K562 (cell line): ENCODE measurements around the gene E2F7. TPM values are rescaled to one million over a fixed set of nuclear protein-coding genes. Genes with fewer than 3 reads are reported as not detected.

Experiments used
- ATAC-seq: fragments of 200-7000 bp; cut with Tn5 transposase; 3 replicates; pipeline ENCODE4 v1.9.1; 2020; ENCODE audit warnings: moderate library complexity
- BruUV-seq: library from RNA; stranded (reverse); fragments of 400-500 nt; replicated peaks from 2 replicates; lab custom pipeline; 2021; lab: Mats Ljungman, UMichigan
- CTCF ChIA-PET: fragments of 300-600 bp; formaldehyde crosslinking; extraction: SDS; loops from one replicate; lab custom pipeline; 2021; ENCODE audit warnings: low intra/inter-chr PET ratio; lab: Yijun Ruan, JAX
- POLR2A ChIA-PET: fragments of 300-600, 350-650 bp; sonication (Branson Sonifier 250); formaldehyde crosslinking; extraction: SDS; loops from one replicate; lab custom pipeline; 2021; ENCODE audit warnings: antibody characterized with exemption, inconsistent platforms; lab: Yijun Ruan, JAX
- DNase-seq, 4 experiments: peaks; one replicate each; pipeline versions ENCODE4 v3.0.0 to v3.0.0-alpha.2; 2011 to 2018; ENCODE audit warnings: low spot score in 3 of 4, mixed read lengths in 3 of 4; ENCODE audit errors: extremely low read depth in 1 of 4
- FAIRE-seq: peaks from 2 replicates; lab custom pipeline; 2011; peaks lifted over from hg19 to GRCh38; lab: Jason Lieb, UNC
- H2AFZ ChIP-seq: 2 replicates; pipeline ENCODE4 v1.6.0; 2011; ENCODE audit warnings: low read depth, low read length, control low read depth, inconsistent platforms
- H3K27ac ChIP-seq: fragments of 200-600 bp; 3 replicates; pipeline ENCODE4 v1.8.0; 2011; ENCODE audit warnings: low read depth, mild to moderate bottlenecking, control low read depth, inconsistent platforms, low read length, moderate library complexity, mixed read lengths; ENCODE audit errors: extremely low read depth
- H3K27me3 ChIP-seq, 2 experiments: fragments of 300-600 bp in 1 of 2; 2 replicates in 1 of 2; 3 replicates in 1 of 2; pipeline versions ENCODE4 v1.6.0 to v1.8.0; 2011; ENCODE audit warnings: inconsistent platforms in 2 of 2, low read length in 2 of 2, mild to moderate bottlenecking in 1 of 2, mixed read lengths in 1 of 2, moderate library complexity in 1 of 2; ENCODE audit not compliant: control insufficient read depth in 2 of 2, insufficient read depth in 2 of 2
- H3K36me3 ChIP-seq: fragments of 300-600 bp; 3 replicates; pipeline ENCODE4 v1.8.0; 2011; ENCODE audit warnings: mild to moderate bottlenecking, low read length, inconsistent platforms; ENCODE audit not compliant: control insufficient read depth, insufficient read depth
- H3K4me1 ChIP-seq, 2 experiments: fragments of 200-600 bp in 1 of 2; replicated peaks in 1 of 2; 2 replicates in 1 of 2; 3 replicates in 1 of 2; pipeline versions ENCODE4 v1.5.1 to v1.8.0; 2011; ENCODE audit warnings: inconsistent platforms in 2 of 2, low read length in 2 of 2, mild to moderate bottlenecking in 1 of 2, mixed read lengths in 1 of 2, moderate library complexity in 1 of 2; ENCODE audit not compliant: control insufficient read depth in 2 of 2, insufficient read depth in 2 of 2
- H3K4me2 ChIP-seq: 2 replicates; pipeline ENCODE4 v1.6.1; 2011; ENCODE audit warnings: low read length, control low read depth, inconsistent platforms, mixed read lengths; ENCODE audit not compliant: insufficient read depth
- H3K4me3 ChIP-seq: fragments of 200-600 bp; sonication (generic), shearing (Covaris generic); 2 replicates; pipeline ENCODE4 v1.5.1; 2016; ENCODE audit warnings: control low read depth, inconsistent platforms
- H3K79me2 ChIP-seq: fragments of 200-600 bp; 3 replicates; pipeline ENCODE4 v1.8.0; 2011; ENCODE audit warnings: low read length, inconsistent platforms; ENCODE audit not compliant: control insufficient read depth, insufficient read depth
- H3K9ac ChIP-seq, 2 experiments: 2 replicates each; pipeline versions ENCODE4 v1.6.0 to v1.6.1; 2011; ENCODE audit warnings: low read depth in 2 of 2, low read length in 2 of 2, control low read depth in 1 of 2, inconsistent platforms in 1 of 2, mild to moderate bottlenecking in 1 of 2, mixed read lengths in 1 of 2; ENCODE audit not compliant: insufficient read depth in 1 of 2
- H3K9me1 ChIP-seq: one replicate; pipeline ENCODE4 v1.6.0; 2011; ENCODE audit warnings: inconsistent platforms, mild to moderate bottlenecking, low read length, moderate library complexity; ENCODE audit not compliant: control insufficient read depth, insufficient read depth
- H3K9me3 ChIP-seq: replicated peaks from 2 replicates; pipeline ENCODE4 v1.5.1; 2011; ENCODE audit warnings: low read depth, low read length, inconsistent platforms; ENCODE audit not compliant: control insufficient read depth, insufficient read depth
- H4K20me1 ChIP-seq: replicated peaks from 2 replicates; pipeline ENCODE4 v1.6.1; 2011; ENCODE audit warnings: low read length, inconsistent platforms, mixed read lengths; ENCODE audit not compliant: control insufficient read depth, insufficient read depth
- IFI16 ChIP-seq: fragments of 250-450 bp; sonication (Bioruptor Pico); IDR thresholded peaks from 2 replicates; pipeline ENCODE4 v2.1.2; 2022; ENCODE audit warnings: mild to moderate bottlenecking, inconsistent platforms
- MECOM ChIP-seq: fragments of 250-450 bp; sonication (Bioruptor Pico); IDR thresholded peaks from 2 replicates; pipeline ENCODE4 v1.8.0; 2022; ENCODE audit warnings: inconsistent platforms
- NKRF ChIP-seq: fragments of 450-650 bp; IDR thresholded peaks from 2 replicates; pipeline ENCODE4 v1.6.1; 2016; ENCODE audit warnings: borderline replicate concordance
- NR2C1 ChIP-seq, 2 experiments: fragments of 450-650 bp; IDR thresholded peaks; 2 replicates each; pipeline ENCODE4 v1.6.1; 2017; ENCODE audit warnings: mild to moderate bottlenecking in 2 of 2, antibody characterized with exemption in 1 of 2, inconsistent platforms in 1 of 2, missing compliant biosample characterization in 1 of 2, missing genetic modification characterization in 1 of 2
- PHB2 ChIP-seq: fragments of 450-650 bp; IDR thresholded peaks from 2 replicates; pipeline ENCODE4 v1.6.1; 2017; ENCODE audit warnings: low read depth
- PRDM10 ChIP-seq: fragments of 450-650 bp; IDR thresholded peaks from 2 replicates; pipeline ENCODE4 v1.6.1; 2018; ENCODE audit not compliant: partially characterized antibody
- STAT5B ChIP-seq: fragments of 250-450 bp; sonication (Bioruptor Pico); IDR thresholded peaks from 2 replicates; pipeline ENCODE4 v1.8.0; 2021; ENCODE audit warnings: mild to moderate bottlenecking, inconsistent platforms
- THAP12 ChIP-seq: fragments of 250-450 bp; sonication (Bioruptor Pico); IDR thresholded peaks from 2 replicates; pipeline ENCODE4 v1.9.0; 2021; ENCODE audit warnings: mild to moderate bottlenecking, inconsistent platforms
- YY1 ChIP-seq, 3 experiments: IDR thresholded peaks; 2 replicates each; pipeline ENCODE4 v1.6.1; 2011; ENCODE audit warnings: low read length in 2 of 3, mild to moderate bottlenecking in 2 of 3, moderate library complexity in 2 of 3, borderline replicate concordance in 1 of 3, control low read depth in 1 of 3, low read depth in 1 of 3; ENCODE audit not compliant: insufficient read depth in 3 of 3, insufficient replicate concordance in 2 of 3, control insufficient read depth in 1 of 3, insufficient read length in 1 of 3; ENCODE audit errors: extremely low read depth in 1 of 3
- ZC3H11A ChIP-seq: IDR thresholded peaks from 2 replicates; pipeline ENCODE4 v1.6.1; 2012; ENCODE audit warnings: low read depth, low read length, improper control_type of control experiment
- WGBS: fragments of 100-300 bp; shearing (Covaris generic); methylation state at CpG from one replicate; pipeline ENCODE4 v1.1.6; 2016; ENCODE audit warnings: low coverage, mixed read lengths; ENCODE audit not compliant: insufficient coverage; ENCODE audit errors: missing lambda C conversion rate; 5-methylcytosine and 5-hydroxymethylcytosine counted together
- in situ Hi-C: fragments of 300-500 bp; cut with MboI; formaldehyde crosslinking; loops from 4 replicates; pipeline ENCODE4 v1.15.0; 2018; ENCODE audit warnings: inconsistent platforms, mixed read lengths
- intact Hi-C: fragments of 100-400 bp; cut with micrococcal nuclease; formaldehyde crosslinking; loops from 2 replicates; pipeline ENCODE4 v1.14.2; 2022
- polyA plus RNA-seq, 8 experiments: library from polyadenylated mRNA; depleted of rRNA in 4 of 8; stranded (reverse) in 5 of 8; unstranded in 3 of 8; fragments of >200 nt; fragmentation: Nextera tagmentation in 2 of 8; fragmentation: Illumina TruSeq in 1 of 8; extraction: Ambion mirVana in 2 of 8; extraction: Trizol in 1 of 8; gene quantifications; 2 replicates each; pipeline versions ENCODE4 v1.2.1 to v1.2.3, GENCODE V29; 2011 to 2014; ENCODE audit warnings: inconsistent platforms in 1 of 8, missing spikeins in 1 of 8
- total RNA-seq, 7 experiments: library from RNA; depleted of rRNA in 6 of 7; stranded (reverse); fragments of >200 nt in 6 of 7; fragmentation: Illumina TruSeq in 2 of 7; extraction: Trizol in 2 of 7; gene quantifications; 2 replicates each; pipeline versions ENCODE4 v1.2.1 to v1.2.3, GENCODE V29; 2011 to 2021; ENCODE audit warnings: low replicate concordance in 1 of 7

The E2F7 gene
- total and polyA plus RNA-seq, 9 of the 15 experiments (the other 6 are each of a cell fraction or from before 2014, with no cell fraction given) = 3.4 to 13.6 (median 8.1) TPM

- TF ChIP-seq NKRF (no peak), PRDM10 (no peak), YY1 (IDR thresholded peaks at IDR 0.05; ENCODE audit: borderline replicate concordance in 1 of 3, control insufficient read depth in 1 of 3, extremely low read depth in 1 of 3, insufficient read depth in 3 of 3, insufficient read length in 1 of 3, insufficient replicate concordance in 2 of 3, low read depth in 1 of 3, low read length in 2 of 3) (no peak)
- TF ChIP-seq, all 486 proteins: peak for 0
Observed at GRCh38 chr12:76990716-76991115, 74.7 kb downstream of the E2F7 start (continued).

GRCh38 chr12:76984566-76984965 is 80.8 kb downstream of the E2F7 start:
- FAIRE-seq = no peak
- intact Hi-C loops = no loop called here
- BruUV-seq = no TSS peak
- Histone ChIP-seq H3K9ac (no peak overlapping the region), H3K9me3 (no peaks in the 10 kb centered on the region), H2AFZ (no peak overlapping the region), H3K9me1 (no peaks in the 10 kb centered on the region), H3K79me2 (no peaks in the 10 kb centered on the region), H3K36me3 (no peaks in the 10 kb centered on the region), H3K27me3 (no peaks in the 10 kb centered on the region), H3K4me3 (no peak overlapping the region), H4K20me1 (no peaks in the 10 kb centered on the region), H3K27ac (no peak overlapping the region), H3K4me2 (no peak overlapping the region), H3K4me1 (no peaks in the 10 kb centered on the region; a peak in 1 of 5 replicates)
- peak in 1 of 4 experiments; percentile 5 for DNase-seq
- ChIA-PET POLR2A (no interaction called here), CTCF (no interaction called here)
- WGBS = 31% methylated on average over 20 of the region's 26 CpGs
- in situ Hi-C loops = no loop called here
- ATAC-seq = no peak
- TF ChIP-seq IFI16 (no peak), ZC3H11A (no peak), MECOM (no peak), NR2C1 (IDR thresholded peaks at IDR 0.05) (peak; percentile 78), NR2C1 (tag; IDR thresholded peaks at IDR 0.05) (peak; percentile 86), THAP12 (CRISPR knock-in tag) (no peak), STAT5B (no peak), PHB2 (no peak)
